Metanephros (tissue), 2 donors: Measurements from ENCODE around the gene NSA2. TPM values are rescaled to one million over a fixed set of nuclear protein-coding genes. Genes with fewer than 3 reads are reported as not detected.

Experiments used
- small RNA-seq: library from RNA; depleted of rRNA; stranded (forward); fragments of <200 nt; gene quantifications from one replicate; pipeline ENCODE3, GENCODE V24; 2014; ENCODE audit warnings: low replicate concordance
- total RNA-seq: library from RNA; depleted of rRNA; stranded (reverse); fragments of >200 nt; gene quantifications from one replicate; pipeline ENCODE4 v1.2.3, GENCODE V29; 2014

The NSA2 gene
- 36.6 TPM for total RNA-seq

GRCh38 chr5:74766849-74767578, at the start of gene NSA2, which contains the start of gene GFM2:
TSS of gene NSA2 (plus strand) at chr5:74767249. CDS start at chr5:74767361, 112 bp downstream.
TSS of gene GFM2 (minus strand) at chr5:74767117. CDS start at chr5:74763742, 3,375 bp downstream.

Small RNA genes lying within 50 kb of the gene (small RNA-seq; reads per million reads assigned to genes)
- gene RNU6-658P: not detected

Other genes starting within 250 kb of the NSA2 start
- gene ENC1, start 126.5 kb upstream of the NSA2 start, total RNA-seq: 180 TPM
- 70.1 TPM for gene HEXB, start 82.0 kb upstream of the NSA2 start, total RNA-seq
- gene GFM2, start 132 bp upstream of the NSA2 start, total RNA-seq: 47.5 TPM
- 24.1 TPM for gene FAM169A, start 99.1 kb downstream of the NSA2 start, total RNA-seq